Cardiac fibroblast (primary cell): ENCODE results near the gene LRRC8C.

Source experiments
- DNase-seq, 2 donors: peaks; one replicate each; pipeline versions ENCODE4 v3.0.0 to v3.0.0-alpha.2; 2010; ENCODE audit warnings: low read depth in 2 of 2
- H3K4me3 ChIP-seq, 2 donors: replicated peaks in 1 of 2; 1 replicate in 1 of 2; 2 replicates in 1 of 2; pipeline ENCODE4 v1.5.1; 2011; ENCODE audit warnings: low read depth in 2 of 2, low read length in 2 of 2, mild to moderate bottlenecking in 2 of 2, moderate library complexity in 1 of 2
- TF ChIP-seq, protein P1 (sequence below): IDR thresholded peaks from one replicate; pipeline ENCODE4 v1.5.1; 2011; ENCODE audit warnings: low read depth, mild to moderate bottlenecking, low read length, inconsistent platforms

Gene LRRC8C

DNA sequence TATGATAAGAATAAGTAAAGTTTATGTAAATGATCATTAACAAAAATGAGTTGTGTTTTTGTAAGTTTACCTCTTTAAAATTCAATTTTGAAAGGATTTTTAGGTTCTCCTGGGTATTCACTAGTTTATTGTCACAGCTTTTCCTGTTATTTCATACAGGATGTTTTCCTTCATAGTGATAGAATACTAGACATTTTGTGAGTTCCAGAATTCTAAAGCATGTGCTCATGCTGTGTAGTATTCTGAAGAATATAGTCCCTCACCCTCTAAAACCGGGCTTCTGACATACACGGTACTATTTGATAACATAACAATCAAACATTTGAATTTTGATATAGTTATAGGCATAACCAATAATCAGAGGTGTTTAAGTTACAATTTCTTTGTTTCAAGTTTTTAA lies 10.7 kb downstream of the LRRC8C start:
- TF ChIP-seq, protein P1, sequence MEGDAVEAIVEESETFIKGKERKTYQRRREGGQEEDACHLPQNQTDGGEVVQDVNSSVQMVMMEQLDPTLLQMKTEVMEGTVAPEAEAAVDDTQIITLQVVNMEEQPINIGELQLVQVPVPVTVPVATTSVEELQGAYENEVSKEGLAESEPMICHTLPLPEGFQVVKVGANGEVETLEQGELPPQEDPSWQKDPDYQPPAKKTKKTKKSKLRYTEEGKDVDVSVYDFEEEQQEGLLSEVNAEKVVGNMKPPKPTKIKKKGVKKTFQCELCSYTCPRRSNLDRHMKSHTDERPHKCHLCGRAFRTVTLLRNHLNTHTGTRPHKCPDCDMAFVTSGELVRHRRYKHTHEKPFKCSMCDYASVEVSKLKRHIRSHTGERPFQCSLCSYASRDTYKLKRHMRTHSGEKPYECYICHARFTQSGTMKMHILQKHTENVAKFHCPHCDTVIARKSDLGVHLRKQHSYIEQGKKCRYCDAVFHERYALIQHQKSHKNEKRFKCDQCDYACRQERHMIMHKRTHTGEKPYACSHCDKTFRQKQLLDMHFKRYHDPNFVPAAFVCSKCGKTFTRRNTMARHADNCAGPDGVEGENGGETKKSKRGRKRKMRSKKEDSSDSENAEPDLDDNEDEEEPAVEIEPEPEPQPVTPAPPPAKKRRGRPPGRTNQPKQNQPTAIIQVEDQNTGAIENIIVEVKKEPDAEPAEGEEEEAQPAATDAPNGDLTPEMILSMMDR: no peak
- H3K4me3 ChIP-seq: no peak overlapping the region
- DNase-seq: no peak

DNA sequence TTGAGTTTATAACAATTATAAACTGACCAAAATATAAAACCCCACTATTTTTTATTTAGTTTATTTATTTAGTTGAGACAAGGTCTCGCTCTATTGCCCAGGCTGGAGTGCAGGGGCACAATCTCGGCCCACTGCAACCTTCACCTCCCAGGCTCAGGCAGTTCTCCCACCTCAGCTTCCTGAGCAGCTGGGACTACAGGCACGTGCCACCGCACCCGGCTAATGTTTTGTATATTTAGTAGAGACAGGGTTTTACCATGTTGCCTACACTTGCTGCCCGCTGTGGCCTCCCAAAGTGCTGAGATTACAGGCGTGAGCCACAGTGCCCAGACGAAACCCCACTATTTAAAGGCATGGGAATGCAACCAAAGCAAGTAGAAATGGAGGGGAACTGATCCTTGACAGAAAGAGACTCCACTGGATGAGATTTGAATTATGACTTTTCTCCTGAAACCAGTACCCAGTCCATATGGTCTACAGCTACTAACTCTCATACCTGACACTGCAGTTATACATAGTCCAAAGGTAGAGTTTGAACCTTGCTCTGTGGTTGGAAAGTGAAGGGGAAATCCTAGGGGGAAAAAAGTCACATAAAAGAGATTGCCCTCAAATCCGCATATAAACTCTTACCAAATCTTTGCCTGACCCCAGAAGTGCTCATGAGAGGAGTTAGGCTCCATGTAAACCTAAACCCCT lies 11.3 kb downstream of the LRRC8C start:
- TF ChIP-seq, protein P1: no peak

DNA sequence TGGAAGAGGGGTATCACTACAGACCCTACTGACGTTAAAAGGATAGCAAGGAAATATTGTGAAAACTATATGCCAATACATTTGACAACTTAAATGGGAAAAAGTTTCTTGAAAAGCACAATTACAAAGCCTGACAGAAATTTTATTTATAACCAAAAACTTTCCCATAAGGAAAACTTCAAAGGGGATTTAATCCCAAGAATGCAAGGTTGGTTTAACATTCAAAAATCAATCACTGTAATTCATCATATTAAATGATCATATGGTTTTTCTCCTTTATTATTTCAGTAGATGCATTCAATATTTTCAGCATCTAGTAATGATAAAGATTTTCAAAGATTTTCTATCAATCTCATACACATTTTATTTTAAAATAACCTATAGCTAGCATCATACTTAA lies 13.3 kb downstream of the LRRC8C start:
- no peak for DNase-seq
- TF ChIP-seq, protein P1: no peak
- H3K4me3 ChIP-seq: no peak overlapping the region

More for the DNA sequence above, 11.3 kb downstream of the LRRC8C start:
- H3K4me3 ChIP-seq: no peak overlapping the region
- no peak for DNase-seq

DNA sequence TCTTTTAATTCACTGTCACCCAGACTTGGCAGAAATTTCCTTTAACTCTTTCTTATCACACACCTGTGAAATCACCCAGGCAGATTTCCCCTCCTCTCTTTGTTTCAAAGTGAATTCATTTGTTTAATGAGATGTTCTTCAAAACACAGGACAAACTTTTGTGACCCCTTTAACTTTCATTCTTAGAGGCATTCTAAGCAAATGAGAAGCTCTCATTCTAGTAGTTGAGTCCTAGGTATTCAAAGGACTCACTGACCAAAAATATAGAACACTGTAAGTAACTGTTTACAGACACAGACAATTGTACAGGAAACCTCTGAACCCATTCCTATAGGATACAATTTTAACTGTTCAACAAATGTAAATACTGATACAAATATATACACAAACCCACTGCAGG lies 16.9 kb downstream of the LRRC8C start:
- no peak for DNase-seq
- TF ChIP-seq, protein P1: no peak

DNA sequence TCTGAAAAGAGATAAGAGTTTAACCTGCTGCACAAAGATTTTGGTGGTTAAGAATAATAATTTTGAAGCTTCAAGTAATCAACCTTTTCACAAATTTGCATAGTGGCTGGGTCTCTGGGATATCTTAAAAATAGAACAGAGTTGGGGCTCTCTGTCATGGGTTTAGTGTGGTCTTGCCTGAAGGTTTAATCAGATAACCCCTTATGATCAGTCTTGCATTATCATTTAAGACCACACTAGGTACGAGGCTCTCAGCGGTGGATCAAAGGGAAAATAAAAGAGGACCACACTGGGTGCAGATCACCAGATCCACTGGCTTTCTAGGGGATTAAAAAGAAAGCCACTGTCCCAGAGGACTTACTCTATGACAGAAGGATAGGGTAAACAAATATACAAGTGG lies 19.5 kb downstream of the LRRC8C start:
- TF ChIP-seq, protein P1: no peak
- H3K4me3 ChIP-seq: no peak overlapping the region
- DNase-seq: no peak

More for the DNA sequence above, 16.9 kb downstream of the LRRC8C start:
- H3K4me3 ChIP-seq: no peak overlapping the region

DNA sequence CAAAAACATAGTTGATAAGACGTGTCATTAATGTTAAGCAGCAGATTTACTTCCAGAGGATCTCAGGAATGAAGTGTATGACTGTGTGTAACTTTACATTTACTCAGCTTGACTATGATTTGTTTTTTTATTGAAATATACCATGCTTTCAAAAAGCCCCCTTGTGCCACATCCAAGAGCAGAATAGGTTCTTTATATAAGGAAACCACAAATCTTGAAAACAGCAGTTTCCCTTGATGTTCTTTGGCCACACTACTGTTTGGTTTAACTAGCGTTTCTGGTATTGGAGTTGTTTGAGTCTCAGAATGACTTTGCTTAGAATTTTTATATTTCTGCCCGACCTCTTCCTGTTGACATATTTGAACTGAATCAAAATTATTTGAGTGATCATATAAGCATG lies 25.0 kb downstream of the LRRC8C start:
- TF ChIP-seq, protein P1: no peak
- H3K4me3 ChIP-seq: no peak overlapping the region
- DNase-seq: no peak
